Left ventricle myocardium inferior (tissue), 1 donor: ENCODE measurements around the gene BATF3. TPM values are rescaled to one million over a fixed set of nuclear protein-coding genes. Genes with fewer than 3 reads are reported as not detected.

Experiments
- DNase-seq: peaks from one replicate; pipeline ENCODE4 v3.0.0-alpha.2; 2020
- H3K27ac ChIP-seq: fragments of 200-600 bp; replicated peaks from 2 replicates; pipeline ENCODE4 v1.8.0; 2021
- H3K27me3 ChIP-seq: fragments of 200-600 bp; 2 replicates; pipeline ENCODE4 v1.8.0; 2021; ENCODE audit warnings: low read depth
- H3K36me3 ChIP-seq: fragments of 200-600 bp; 2 replicates; pipeline ENCODE4 v1.8.0; 2021
- H3K4me1 ChIP-seq: fragments of 200-600 bp; 2 replicates; pipeline ENCODE4 v1.8.0; 2021
- H3K4me3 ChIP-seq: fragments of 200-600 bp; 2 replicates; pipeline ENCODE4 v1.8.0; 2021; ENCODE audit warnings: mild to moderate bottlenecking, moderate library complexity
- H3K9me3 ChIP-seq: fragments of 200-600 bp; replicated peaks from 2 replicates; pipeline ENCODE4 v1.8.0; 2021
- CTCF ChIP-seq: fragments of 200-600 bp; IDR thresholded peaks from 2 replicates; pipeline ENCODE4 v1.8.0; 2021; ENCODE audit warnings: antibody characterized with exemption, mild to moderate bottlenecking, borderline replicate concordance
- intact Hi-C: fragments of 100-400 bp; cut with micrococcal nuclease; formaldehyde crosslinking; loops from one replicate; pipeline ENCODE4 v1.11.0; 2022
- total RNA-seq: library from RNA; stranded (reverse); fragmentation: NEBNext Ultra II Directional; extraction: Animal tissue kit (Norgen Biotek cat#: 25700); gene quantifications from one replicate; pipeline ENCODE4 v1.2.1, GENCODE V29; 2021
- donor health status: DM: no; HTN: yes; CAD: no; lungs with severe emphysema.

Gene BATF3
- total RNA-seq, 1 donor from 2014 or later, result 1.8 TPM

- DNase-seq, result no peak
- no peak overlapping the region for H3K27ac ChIP-seq
- peaks cover 39% of the 10 kb centered on the region for H3K4me1 ChIP-seq
These were observed 30.5 kb downstream of the BATF3 start for GRCh38 chr1:212669102-212669501.

GRCh38 chr1:212668477-212668876, 31.2 kb downstream of the BATF3 start:
- no peak for TF ChIP-seq CTCF
- Histone ChIP-seq H3K4me1 (peaks cover 39% of the 10 kb centered on the region), H3K27me3 (peaks cover 4% of the 10 kb centered on the region), H3K27ac (peak overlapping the region; percentile 82), H3K36me3 (no peaks in the 10 kb centered on the region), H3K9me3 (no peaks in the 10 kb centered on the region), H3K4me3 (no peak overlapping the region)
- intact Hi-C loops, result loop anchor here (5.0 kb wide), 1 partner anchor 114 kb away; no protein-coding TSS in a partner anchor
- no peak for DNase-seq

More at GRCh38 chr1:212669102-212669501, 30.5 kb downstream of the BATF3 start:
- peak; percentile 32 for TF ChIP-seq CTCF
- Histone ChIP-seq H3K36me3 (no peaks in the 10 kb centered on the region), H3K9me3 (no peaks in the 10 kb centered on the region), H3K27me3 (peaks cover 4% of the 10 kb centered on the region), H3K4me3 (no peak overlapping the region)
- intact Hi-C loops, result loop anchor here (5.0 kb wide), 1 partner anchor 113 kb away; no protein-coding TSS in a partner anchor

- Histone ChIP-seq H3K4me3 (peak overlapping the region; percentile 13), H3K27me3 (peaks cover under 1% of the 10 kb centered on the region), H3K9me3 (no peaks in the 10 kb centered on the region), H3K27ac (peak overlapping the region; percentile 82), H3K4me1 (peaks cover 39% of the 10 kb centered on the region), H3K36me3 (no peaks in the 10 kb centered on the region)
- TF ChIP-seq CTCF, result no peak
- intact Hi-C loops, result loop anchor here (5.0 kb wide), 1 partner anchor 115 kb away; no protein-coding TSS in a partner anchor
- DNase-seq, result no peak
These were observed 32.2 kb downstream of the BATF3 start for GRCh38 chr1:212667223-212668139.

GRCh38 chr1:212666116-212666775, 33.4 kb downstream of the BATF3 start:
- Histone ChIP-seq H3K27ac (peak overlapping the region; percentile 86), H3K4me1 (peaks cover 39% of the 10 kb centered on the region), H3K27me3 (no peaks in the 10 kb centered on the region), H3K9me3 (no peaks in the 10 kb centered on the region), H3K4me3 (peak overlapping the region; percentile 73), H3K36me3 (no peaks in the 10 kb centered on the region)
- no peak for DNase-seq
- intact Hi-C loops, result loop anchor here (5.0 kb wide), 1 partner anchor 116 kb away; no protein-coding TSS in a partner anchor
- no peak for TF ChIP-seq CTCF
